Activated CD8-positive, alpha-beta memory T cell treated with anti-CD3 and anti-CD28 coated beads, Interleukin-2, amount 50 U/mL, for 24 hours (primary cell): ENCODE data around the gene SLC52A1.

Experiments used
- DNase-seq: peaks from one replicate; pipeline ENCODE4 v3.0.0-alpha.2; 2020; ENCODE audit errors: extremely low read depth

The SLC52A1 gene

GRCh38 chr17:4987767-4988567 lies 47.3 kb downstream of the SLC52A1 start:
- DNase-seq = no peak

DNA sequence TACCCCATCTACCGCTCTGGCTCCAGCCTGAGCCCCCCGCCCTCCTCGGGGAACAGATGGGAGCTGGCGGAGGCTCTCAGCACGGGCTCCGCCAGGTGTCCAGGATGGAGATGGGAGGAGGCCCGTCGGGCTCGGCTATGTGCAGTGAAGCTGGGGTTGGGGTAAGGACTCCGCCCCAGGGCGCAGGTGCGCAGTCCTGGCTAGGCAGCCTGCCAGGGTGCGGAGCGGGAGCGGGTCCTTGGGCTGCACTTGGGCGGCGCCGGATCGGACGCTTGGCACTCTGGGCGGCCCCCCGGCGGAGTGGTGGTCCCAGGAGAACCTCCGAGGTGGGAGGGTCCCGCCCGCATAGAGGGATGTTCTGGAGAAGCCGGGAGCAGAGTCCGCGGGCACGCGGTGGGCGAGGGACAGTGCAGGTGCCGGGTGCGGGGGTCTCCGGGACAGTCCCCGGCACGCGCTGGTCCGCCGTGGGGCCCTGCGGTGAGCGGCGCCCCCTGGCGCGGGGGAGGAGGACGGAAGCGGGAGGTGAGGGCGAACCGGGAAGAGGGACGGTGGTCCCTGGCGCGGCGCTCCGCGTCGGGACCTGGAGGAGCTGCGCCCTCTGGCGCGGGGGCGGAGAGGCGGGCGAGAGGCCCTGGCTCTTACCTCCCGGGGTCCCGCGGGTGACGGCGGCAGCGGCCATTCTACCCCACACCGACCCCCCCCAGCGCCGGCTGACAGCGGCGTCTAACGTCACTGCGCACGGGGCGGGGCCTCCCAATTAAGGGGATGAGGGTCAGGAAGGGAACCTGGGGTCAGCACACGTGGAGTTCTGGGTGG lies 48.1 kb downstream of the SLC52A1 start, which contains the start of gene CAMTA2:
Gene CAMTA2, minus strand, starts transcription at position 725 of the 816 bp plus-strand sequence. CDS start 1,453 bp downstream, outside the sequence.
- DNase-seq = peak; percentile 70

- DNase-seq = no peak
Observed at GRCh38 chr17:4986403-4986802, 48.8 kb downstream of the SLC52A1 start.
